ENCODE measurements around the gene JARID2. TPM values are rescaled to one million over a fixed set of nuclear protein-coding genes. Genes with fewer than 3 reads are reported as not detected.

Gene JARID2
- polyA plus RNA-seq, 1 of the 3 experiments (the other 2 are of a cell fraction): 3.4 TPM

DNA sequence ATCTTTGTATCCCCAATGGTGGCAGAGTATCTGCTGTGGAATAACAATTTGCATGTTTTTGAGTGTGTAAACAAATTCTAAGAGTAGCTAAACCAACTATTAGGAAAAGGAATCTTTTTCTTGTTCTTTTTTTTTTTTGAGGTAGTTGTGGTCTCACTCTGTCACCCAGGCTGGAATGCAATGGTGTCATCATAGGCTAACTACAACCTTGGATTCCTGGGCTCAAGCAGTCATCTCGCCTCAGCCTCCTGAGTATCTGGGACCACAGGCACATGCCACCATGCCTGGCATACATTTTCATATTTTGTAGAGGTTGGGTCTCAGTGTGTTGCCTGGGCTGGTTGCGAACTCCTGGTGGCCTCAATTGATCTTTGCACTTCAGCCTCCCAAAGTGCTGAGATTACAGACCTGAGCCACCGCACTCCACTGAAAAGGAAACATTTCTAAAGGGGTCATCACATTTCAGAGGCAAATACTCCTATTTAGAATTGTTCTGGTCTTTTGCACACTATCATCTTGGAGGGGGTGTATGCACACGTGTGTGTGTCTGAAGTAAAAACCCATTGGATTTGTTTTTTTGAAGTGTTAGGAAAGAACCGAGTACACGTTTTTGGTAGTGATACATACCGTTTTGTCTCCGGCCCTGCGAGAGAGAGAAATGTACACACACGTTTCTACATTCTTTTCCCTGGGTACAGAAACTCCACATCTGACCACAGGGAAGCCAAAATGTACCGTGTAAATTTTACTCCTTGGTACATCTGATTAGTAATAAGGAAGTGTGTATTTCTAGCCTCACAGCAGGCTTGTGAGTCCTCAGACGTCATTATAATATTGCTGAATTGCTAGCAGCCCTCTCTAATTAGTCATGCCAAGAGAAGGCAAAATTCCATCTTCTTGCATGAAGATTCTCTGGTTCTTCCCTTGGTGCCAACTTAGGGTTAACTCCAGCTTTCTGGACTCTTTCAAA lies 183.6 kb downstream of the JARID2 start:
- CTCF ChIA-PET: interaction anchor here (0.6 to 1.1 kb wide), 3 partner anchors 11 to 616 kb away, joined by 3 read pairs; no protein-coding TSS in a partner anchor
- H3K27me3 ChIP-seq (ENCODE audit: insufficient read depth): no peaks in the 10 kb centered on the region
- peaks cover 19 to 27% of the 10 kb centered on the region in 2 experiments; a peak in 3 of 4 replicates for H3K4me1 ChIP-seq (ENCODE audit: control insufficient read depth in 1 of 2, insufficient read depth in 2 of 2, low read depth in 1 of 2, low read length in 1 of 2)
- no peaks in the 10 kb centered on the region; the same call in 1 of the 2 replicates for H3K79me2 ChIP-seq (ENCODE audit: insufficient read depth)
- no peaks in the 10 kb centered on the region for H3K9me2 ChIP-seq
- H3K27ac ChIP-seq (ENCODE audit: low read depth in 2 of 2, low read length in 1 of 2): no peak overlapping the region
- TF ChIP-seq FOSL2 (IDR thresholded peaks at IDR 0.05; ENCODE audit: borderline replicate concordance, low read depth) (no peak), PBX3 (IDR thresholded peaks at IDR 0.05) (no peak), ELF1 (IDR thresholded peaks at IDR 0.05) (no peak), NFIC (IDR thresholded peaks at IDR 0.05; ENCODE audit: borderline replicate concordance) (no peak), MXI1 (IDR thresholded peaks at IDR 0.05; ENCODE audit: low read depth, low read length) (no peak), SMC3 (IDR thresholded peaks at IDR 0.05; ENCODE audit: low read depth, low read length) (no peak), TAF1 (IDR thresholded peaks at IDR 0.05; ENCODE audit: borderline replicate concordance, low read depth, low read length) (no peak)
- TF ChIP-seq, protein P1, sequence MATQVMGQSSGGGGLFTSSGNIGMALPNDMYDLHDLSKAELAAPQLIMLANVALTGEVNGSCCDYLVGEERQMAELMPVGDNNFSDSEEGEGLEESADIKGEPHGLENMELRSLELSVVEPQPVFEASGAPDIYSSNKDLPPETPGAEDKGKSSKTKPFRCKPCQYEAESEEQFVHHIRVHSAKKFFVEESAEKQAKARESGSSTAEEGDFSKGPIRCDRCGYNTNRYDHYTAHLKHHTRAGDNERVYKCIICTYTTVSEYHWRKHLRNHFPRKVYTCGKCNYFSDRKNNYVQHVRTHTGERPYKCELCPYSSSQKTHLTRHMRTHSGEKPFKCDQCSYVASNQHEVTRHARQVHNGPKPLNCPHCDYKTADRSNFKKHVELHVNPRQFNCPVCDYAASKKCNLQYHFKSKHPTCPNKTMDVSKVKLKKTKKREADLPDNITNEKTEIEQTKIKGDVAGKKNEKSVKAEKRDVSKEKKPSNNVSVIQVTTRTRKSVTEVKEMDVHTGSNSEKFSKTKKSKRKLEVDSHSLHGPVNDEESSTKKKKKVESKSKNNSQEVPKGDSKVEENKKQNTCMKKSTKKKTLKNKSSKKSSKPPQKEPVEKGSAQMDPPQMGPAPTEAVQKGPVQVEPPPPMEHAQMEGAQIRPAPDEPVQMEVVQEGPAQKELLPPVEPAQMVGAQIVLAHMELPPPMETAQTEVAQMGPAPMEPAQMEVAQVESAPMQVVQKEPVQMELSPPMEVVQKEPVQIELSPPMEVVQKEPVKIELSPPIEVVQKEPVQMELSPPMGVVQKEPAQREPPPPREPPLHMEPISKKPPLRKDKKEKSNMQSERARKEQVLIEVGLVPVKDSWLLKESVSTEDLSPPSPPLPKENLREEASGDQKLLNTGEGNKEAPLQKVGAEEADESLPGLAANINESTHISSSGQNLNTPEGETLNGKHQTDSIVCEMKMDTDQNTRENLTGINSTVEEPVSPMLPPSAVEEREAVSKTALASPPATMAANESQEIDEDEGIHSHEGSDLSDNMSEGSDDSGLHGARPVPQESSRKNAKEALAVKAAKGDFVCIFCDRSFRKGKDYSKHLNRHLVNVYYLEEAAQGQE (IDR thresholded peaks at IDR 0.05; ENCODE audit: low read depth, low read length): no peak
- TF ChIP-seq, protein P2, sequence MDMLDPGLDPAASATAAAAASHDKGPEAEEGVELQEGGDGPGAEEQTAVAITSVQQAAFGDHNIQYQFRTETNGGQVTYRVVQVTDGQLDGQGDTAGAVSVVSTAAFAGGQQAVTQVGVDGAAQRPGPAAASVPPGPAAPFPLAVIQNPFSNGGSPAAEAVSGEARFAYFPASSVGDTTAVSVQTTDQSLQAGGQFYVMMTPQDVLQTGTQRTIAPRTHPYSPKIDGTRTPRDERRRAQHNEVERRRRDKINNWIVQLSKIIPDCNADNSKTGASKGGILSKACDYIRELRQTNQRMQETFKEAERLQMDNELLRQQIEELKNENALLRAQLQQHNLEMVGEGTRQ (IDR thresholded peaks at IDR 0.05; ENCODE audit: borderline replicate concordance, low read depth, low read length): no peak
- TF ChIP-seq, protein P3, sequence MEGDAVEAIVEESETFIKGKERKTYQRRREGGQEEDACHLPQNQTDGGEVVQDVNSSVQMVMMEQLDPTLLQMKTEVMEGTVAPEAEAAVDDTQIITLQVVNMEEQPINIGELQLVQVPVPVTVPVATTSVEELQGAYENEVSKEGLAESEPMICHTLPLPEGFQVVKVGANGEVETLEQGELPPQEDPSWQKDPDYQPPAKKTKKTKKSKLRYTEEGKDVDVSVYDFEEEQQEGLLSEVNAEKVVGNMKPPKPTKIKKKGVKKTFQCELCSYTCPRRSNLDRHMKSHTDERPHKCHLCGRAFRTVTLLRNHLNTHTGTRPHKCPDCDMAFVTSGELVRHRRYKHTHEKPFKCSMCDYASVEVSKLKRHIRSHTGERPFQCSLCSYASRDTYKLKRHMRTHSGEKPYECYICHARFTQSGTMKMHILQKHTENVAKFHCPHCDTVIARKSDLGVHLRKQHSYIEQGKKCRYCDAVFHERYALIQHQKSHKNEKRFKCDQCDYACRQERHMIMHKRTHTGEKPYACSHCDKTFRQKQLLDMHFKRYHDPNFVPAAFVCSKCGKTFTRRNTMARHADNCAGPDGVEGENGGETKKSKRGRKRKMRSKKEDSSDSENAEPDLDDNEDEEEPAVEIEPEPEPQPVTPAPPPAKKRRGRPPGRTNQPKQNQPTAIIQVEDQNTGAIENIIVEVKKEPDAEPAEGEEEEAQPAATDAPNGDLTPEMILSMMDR (IDR thresholded peaks at IDR 0.05): no peak
- peaks cover 3% of the 10 kb centered on the region; the same call in 1 of the 2 replicates for H4K20me1 ChIP-seq (ENCODE audit: insufficient read depth)
- POLR2A ChIA-PET: no interaction called here
- H3K4me2 ChIP-seq: no peak overlapping the region
- no peak overlapping the region for H3K9ac ChIP-seq
- H2AFZ ChIP-seq (ENCODE audit: low read depth): no peak overlapping the region
- WGBS (ENCODE audit: low lambda C conversion rate): 95% methylated on average over 11 of the region's 12 CpGs
- H3K9me3 ChIP-seq: 0 out of 2 replicates have a peak, but pooled peaks cover under 1% of the 10 kb centered on the region
- no peak overlapping the region for H3K4me3 ChIP-seq (ENCODE audit: low read depth in 2 of 2, low read length in 1 of 2)
- no peak for DNase-seq
- no peaks in the 10 kb centered on the region for H3K36me3 ChIP-seq (replicated peaks in 1 of 2; ENCODE audit: control insufficient read depth in 1 of 2, insufficient read depth in 2 of 2, low read length in 1 of 2)
- H3F3A ChIP-seq (replicated peaks; ENCODE audit: insufficient read depth): no peaks in the 10 kb centered on the region

Measured in SK-N-SH (cell line).